BJ (cell line): ENCODE measurements around the gene GAPDHS. TPM values are rescaled to one million over a fixed set of nuclear protein-coding genes. Genes with fewer than 3 reads are reported as not detected.

Source experiments
- CTCF ChIA-PET: fragments of 350-600 bp; formaldehyde crosslinking; extraction: SDS; loops from one replicate; lab custom pipeline; 2021; ENCODE audit warnings: antibody characterized with exemption, inconsistent platforms; lab: Yijun Ruan, JAX
- POLR2A ChIA-PET: fragments of 300-600 bp; sonication (Branson Sonifier 250); formaldehyde crosslinking; extraction: SDS; loops from one replicate; lab custom pipeline; 2021; ENCODE audit warnings: antibody characterized with exemption; lab: Charles Lee
- DNase-seq: peaks from one replicate; pipeline ENCODE4 v3.0.0-alpha.2; 2011; ENCODE audit warnings: low read depth
- H3K27me3 ChIP-seq: 2 replicates; pipeline ENCODE4 v1.6.0; 2011; ENCODE audit warnings: low read length; ENCODE audit not compliant: control insufficient read depth, insufficient read depth
- H3K36me3 ChIP-seq: 2 replicates; pipeline ENCODE4 v1.5.1; 2011; ENCODE audit warnings: low read length; ENCODE audit not compliant: control insufficient read depth, insufficient read depth
- H3K4me3 ChIP-seq: 2 replicates; pipeline ENCODE4 v1.5.1; 2011; ENCODE audit warnings: low read depth, mild to moderate bottlenecking, control low read depth, low read length
- CTCF ChIP-seq: IDR thresholded peaks from 2 replicates; pipeline ENCODE4 v1.5.1; 2011; ENCODE audit warnings: low read depth, mild to moderate bottlenecking, control low read depth, inconsistent platforms, low read length, moderate library complexity; ENCODE audit not compliant: insufficient read depth
- polyA plus RNA-seq: library from polyadenylated mRNA; depleted of rRNA; stranded (reverse); fragments of >200 nt; gene quantifications from 2 replicates; pipeline ENCODE4 v1.2.3, GENCODE V29; 2011

Gene GAPDHS
- polyA plus RNA-seq, 1 experiment: not detected

GRCh38 chr19:35502751-35503150 lies 30.5 kb upstream of the GAPDHS start:
- Histone ChIP-seq H3K4me3 (no peak overlapping the region), H3K27me3 (peaks cover 5% of the 10 kb centered on the region; the same call in 1 of the 2 replicates), H3K36me3 (no peaks in the 10 kb centered on the region)
- DNase-seq: no peak
- ChIA-PET CTCF (interaction anchor here (0.6 to 2.7 kb wide), 4 partner anchors 7 to 150 kb away, joined by 3 to 11 read pairs (median 4); no protein-coding TSS in a partner anchor), POLR2A (no interaction called here)
- no peak for TF ChIP-seq CTCF

GRCh38 chr19:35506011-35506410 lies 27.2 kb upstream of the GAPDHS start:
- TF ChIP-seq CTCF: no peak
- ChIA-PET CTCF (interaction anchor here (0.6 to 5.7 kb wide), 6 partner anchors 9 to 92 kb away, joined by 3 to 48 read pairs (median 8); no protein-coding TSS in a partner anchor), POLR2A (no interaction called here)
- DNase-seq: no peak
- Histone ChIP-seq H3K4me3 (no peak overlapping the region), H3K36me3 (no peaks in the 10 kb centered on the region), H3K27me3 (peaks cover 21% of the 10 kb centered on the region)

GRCh38 chr19:35507561-35507960 lies 25.7 kb upstream of the GAPDHS start:
- H3K36me3 ChIP-seq: no peaks in the 10 kb centered on the region
- H3K4me3 ChIP-seq: no peak overlapping the region
- peaks cover 22% of the 10 kb centered on the region for H3K27me3 ChIP-seq
- TF ChIP-seq CTCF: no peak
- CTCF ChIA-PET: interaction anchor here (1.4 to 5.7 kb wide), 4 partner anchors 8 to 85 kb away, joined by 3 to 48 read pairs (median 18); no protein-coding TSS in a partner anchor
- no peak for DNase-seq
- POLR2A ChIA-PET: no interaction called here

- DNase-seq: no peak
- no peaks in the 10 kb centered on the region for H3K36me3 ChIP-seq
- H3K27me3 ChIP-seq: peaks cover 24% of the 10 kb centered on the region
- POLR2A ChIA-PET: no interaction called here
- no peak overlapping the region for H3K4me3 ChIP-seq
- CTCF ChIA-PET: interaction anchor here (1.4 to 5.7 kb wide), 3 partner anchors 12 to 84 kb away, joined by 3 to 48 read pairs (median 34); no protein-coding TSS in a partner anchor
- TF ChIP-seq CTCF: no peak
Observed at GRCh38 chr19:35508129-35508528, 25.1 kb upstream of the GAPDHS start.

- no peak overlapping the region for H3K4me3 ChIP-seq
- H3K36me3 ChIP-seq: no peaks in the 10 kb centered on the region
- CTCF ChIA-PET: interaction anchor here (0.5 to 5.7 kb wide), 16 partner anchors 8 to 1458 kb away, joined by 3 to 48 read pairs (median 6); no protein-coding TSS in a partner anchor
- no peak for TF ChIP-seq CTCF
- no peak for DNase-seq
- POLR2A ChIA-PET: no interaction called here
- peaks cover 24% of the 10 kb centered on the region for H3K27me3 ChIP-seq
Observed at GRCh38 chr19:35509018-35509652, 24.1 kb upstream of the GAPDHS start.
